ENCODE data around the gene RFLNA. TPM values are rescaled to one million over a fixed set of nuclear protein-coding genes. Genes with fewer than 3 reads are reported as not detected.

RFLNA gene
- total RNA-seq, 1 donor from 2014 or later: 1.0 TPM

DNA sequence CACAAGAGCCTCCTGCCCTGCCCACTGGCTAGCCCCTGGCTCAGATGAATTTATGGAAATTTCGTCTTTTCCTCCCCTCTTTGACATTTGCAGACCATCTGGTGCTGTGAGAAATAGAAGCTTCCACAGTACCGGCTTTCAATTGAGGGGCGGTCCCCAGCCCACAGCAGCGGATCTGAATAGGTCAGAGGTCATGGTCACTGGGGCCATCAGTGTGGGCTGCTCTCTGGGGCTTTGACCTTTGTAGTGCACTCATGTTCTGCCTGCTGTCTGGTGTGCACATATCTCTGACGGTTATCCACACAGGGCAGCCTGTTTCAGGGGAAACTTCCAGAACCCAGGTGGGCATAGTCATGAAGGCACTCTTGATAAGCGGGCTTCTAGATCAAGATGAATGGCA, 2.5 kb upstream of the RFLNA start:
- no peak overlapping the region for H3K4me3 ChIP-seq
- ATAC-seq: no peak
- no peaks in the 10 kb centered on the region for H3K36me3 ChIP-seq
- intact Hi-C loops (cut with DNase I): no loop called here
- no peak for DNase-seq
- peaks cover 18% of the 10 kb centered on the region for H3K27me3 ChIP-seq
- H3K4me1 ChIP-seq: peaks cover 10% of the 10 kb centered on the region
- no peak overlapping the region for H3K27ac ChIP-seq
- no peaks in the 10 kb centered on the region for H3K9me3 ChIP-seq
- TF ChIP-seq, protein P1, sequence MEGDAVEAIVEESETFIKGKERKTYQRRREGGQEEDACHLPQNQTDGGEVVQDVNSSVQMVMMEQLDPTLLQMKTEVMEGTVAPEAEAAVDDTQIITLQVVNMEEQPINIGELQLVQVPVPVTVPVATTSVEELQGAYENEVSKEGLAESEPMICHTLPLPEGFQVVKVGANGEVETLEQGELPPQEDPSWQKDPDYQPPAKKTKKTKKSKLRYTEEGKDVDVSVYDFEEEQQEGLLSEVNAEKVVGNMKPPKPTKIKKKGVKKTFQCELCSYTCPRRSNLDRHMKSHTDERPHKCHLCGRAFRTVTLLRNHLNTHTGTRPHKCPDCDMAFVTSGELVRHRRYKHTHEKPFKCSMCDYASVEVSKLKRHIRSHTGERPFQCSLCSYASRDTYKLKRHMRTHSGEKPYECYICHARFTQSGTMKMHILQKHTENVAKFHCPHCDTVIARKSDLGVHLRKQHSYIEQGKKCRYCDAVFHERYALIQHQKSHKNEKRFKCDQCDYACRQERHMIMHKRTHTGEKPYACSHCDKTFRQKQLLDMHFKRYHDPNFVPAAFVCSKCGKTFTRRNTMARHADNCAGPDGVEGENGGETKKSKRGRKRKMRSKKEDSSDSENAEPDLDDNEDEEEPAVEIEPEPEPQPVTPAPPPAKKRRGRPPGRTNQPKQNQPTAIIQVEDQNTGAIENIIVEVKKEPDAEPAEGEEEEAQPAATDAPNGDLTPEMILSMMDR (IDR thresholded peaks at IDR 0.05): no peak

DNA sequence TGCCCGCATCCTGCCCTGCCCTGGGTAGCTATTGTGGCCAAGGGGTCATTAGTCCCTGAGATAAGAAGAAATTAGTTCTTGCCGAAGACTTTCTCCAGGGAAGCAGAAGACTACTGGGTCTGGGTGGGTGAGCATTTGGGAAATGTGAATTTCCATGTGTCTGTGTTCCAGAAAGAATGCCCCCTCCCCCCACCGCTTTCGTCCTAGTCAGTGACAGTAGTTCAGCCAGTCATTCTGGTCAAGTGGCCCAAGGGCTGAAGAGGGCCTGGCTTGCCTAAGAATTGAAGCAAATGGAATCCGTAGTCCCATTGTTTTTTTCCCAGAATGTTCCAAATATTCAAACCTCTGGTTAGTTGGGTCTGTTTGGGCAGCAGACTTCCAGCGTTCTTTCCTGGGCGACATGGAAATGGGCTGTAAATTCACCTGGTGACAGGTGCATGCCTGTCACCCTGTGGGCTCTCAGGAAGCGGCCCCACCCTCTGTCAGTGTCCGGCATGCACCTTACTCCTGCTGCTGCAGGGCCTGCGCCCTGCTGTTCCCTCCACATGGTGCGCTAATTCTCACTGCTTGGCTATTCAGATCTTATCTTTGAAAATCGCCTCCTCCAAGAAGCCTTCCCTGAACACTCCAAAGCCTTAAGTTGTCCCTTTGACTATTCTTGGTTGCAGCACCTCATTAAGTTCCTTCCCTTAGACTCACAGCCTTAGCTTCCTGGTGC, 1.4 kb upstream of the RFLNA start:
- no peak for DNase-seq

DNA sequence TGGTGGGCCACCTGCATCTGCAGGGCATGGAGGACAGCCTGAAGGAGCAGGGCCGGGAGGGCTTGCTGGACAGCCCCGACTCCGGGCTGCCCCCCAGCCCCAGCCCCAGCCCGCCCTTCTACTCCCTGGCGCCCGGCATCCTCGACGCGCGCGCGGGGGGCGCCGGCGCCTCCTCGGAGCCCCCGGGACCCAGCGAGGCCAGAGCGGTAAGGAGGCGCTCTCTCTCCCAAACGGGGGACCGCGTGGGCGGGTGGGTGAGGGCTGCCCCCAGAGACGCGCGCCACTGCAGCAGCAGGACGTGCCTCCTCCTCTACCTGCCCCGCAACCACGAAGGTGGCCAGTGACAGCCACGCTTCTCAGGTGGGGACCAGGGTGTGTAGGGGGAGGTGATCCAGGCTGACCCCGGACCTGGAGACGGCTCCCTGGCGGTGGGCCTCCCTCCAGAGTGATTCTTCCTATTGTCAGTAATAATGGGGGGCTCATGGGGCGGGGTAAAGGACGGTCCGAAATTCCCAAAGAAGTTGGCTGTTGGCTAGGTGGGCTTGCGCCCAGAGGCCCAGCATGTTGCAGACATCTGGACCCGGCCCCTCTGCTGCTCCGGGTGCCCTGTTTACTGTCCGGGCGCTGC, 652 bp downstream of the RFLNA start:
- H3K4me1 ChIP-seq: no peaks in the 10 kb centered on the region
- DNase-seq (no peak), ATAC-seq (peak; percentile 6)
- intact Hi-C loops (cut with DNase I): no loop called here
- H3K36me3 ChIP-seq: no peaks in the 10 kb centered on the region
- H3K9me3 ChIP-seq: no peaks in the 10 kb centered on the region
- H3K27ac ChIP-seq: no peak overlapping the region
- TF ChIP-seq, protein P1 (IDR thresholded peaks at IDR 0.05): no peak
- peak overlapping the region; percentile 21 for H3K4me3 ChIP-seq
- H3K27me3 ChIP-seq: peaks cover 26% of the 10 kb centered on the region

More for the DNA sequence above, 1.4 kb upstream of the RFLNA start:
- Histone ChIP-seq H3K27me3 (peaks cover 19% of the 10 kb centered on the region), H3K36me3 (no peaks in the 10 kb centered on the region), H3K9me3 (no peaks in the 10 kb centered on the region), H3K4me1 (peaks cover 10% of the 10 kb centered on the region), H3K27ac (no peak overlapping the region), H3K4me3 (no peak overlapping the region)
- TF ChIP-seq, protein P1 (IDR thresholded peaks at IDR 0.05): no peak
- intact Hi-C loops (cut with DNase I): no loop called here
- ATAC-seq: no peak

DNA sequence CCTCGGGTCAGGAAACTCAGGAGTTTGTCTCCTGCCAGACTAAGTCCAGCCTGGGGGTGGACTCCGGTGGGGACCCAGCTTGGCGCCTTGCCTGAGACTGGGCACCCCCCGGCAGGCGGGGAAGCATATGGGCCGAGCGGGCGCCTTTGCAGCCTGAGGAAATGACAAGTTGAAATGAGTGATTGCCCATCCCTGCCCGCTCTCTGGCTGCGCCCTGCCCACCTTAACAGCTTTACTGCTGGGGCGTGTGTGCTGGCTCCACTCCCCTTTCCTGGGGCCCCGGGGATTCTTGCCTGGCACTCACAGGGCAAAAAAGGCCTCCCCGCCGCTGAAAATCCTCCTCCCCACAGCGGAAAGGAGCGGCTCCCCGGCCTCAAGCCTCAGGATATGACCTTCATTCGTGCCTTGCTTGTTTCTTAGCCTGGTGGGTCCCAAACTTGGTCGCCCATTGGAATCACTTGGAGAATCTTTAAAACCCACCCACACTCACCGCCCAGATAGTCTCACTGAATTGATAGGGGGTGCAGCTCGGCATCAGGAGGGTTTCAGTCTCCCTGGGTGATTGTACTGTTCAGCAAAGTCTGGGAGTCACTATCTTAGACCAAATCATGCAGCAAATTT, 1.5 kb downstream of the RFLNA start:
- TF ChIP-seq, protein P1 (IDR thresholded peaks at IDR 0.05): no peak
- Histone ChIP-seq H3K36me3 (no peaks in the 10 kb centered on the region), H3K27me3 (peaks cover 26% of the 10 kb centered on the region), H3K4me1 (no peaks in the 10 kb centered on the region), H3K9me3 (no peaks in the 10 kb centered on the region), H3K27ac (no peak overlapping the region), H3K4me3 (no peak overlapping the region)
- intact Hi-C loops (cut with DNase I): no loop called here
- no peak for DNase-seq
- ATAC-seq: no peak

DNA sequence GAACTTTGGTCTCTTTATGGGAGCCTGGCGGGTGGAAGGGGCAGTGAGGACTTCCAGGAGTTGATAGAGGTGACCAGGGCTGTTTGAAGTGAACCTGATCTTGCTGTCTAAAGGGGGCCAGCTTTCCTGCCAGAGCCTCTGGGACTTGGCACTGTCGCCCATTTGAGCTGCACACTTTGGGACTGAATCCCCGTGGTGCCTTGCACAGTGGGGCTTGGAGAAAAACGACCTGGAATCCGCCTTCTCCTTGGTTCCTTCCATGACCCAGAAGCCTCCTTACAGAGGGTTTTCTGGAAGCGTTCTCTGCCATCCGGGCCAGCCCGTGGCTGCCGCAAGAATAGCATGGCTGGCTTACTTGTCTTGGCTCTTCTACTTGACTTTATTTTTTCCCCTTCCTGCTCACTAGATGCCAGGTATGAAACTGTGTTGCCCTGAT, 2.0 kb downstream of the RFLNA start:
- ATAC-seq (no peak), DNase-seq (no peak)
- H3K4me1 ChIP-seq: no peaks in the 10 kb centered on the region
- TF ChIP-seq, protein P1 (IDR thresholded peaks at IDR 0.05): no peak
- intact Hi-C loops (cut with DNase I): no loop called here
- peaks cover 26% of the 10 kb centered on the region for H3K27me3 ChIP-seq
- no peak overlapping the region for H3K27ac ChIP-seq
- no peaks in the 10 kb centered on the region for H3K36me3 ChIP-seq
- H3K9me3 ChIP-seq: no peaks in the 10 kb centered on the region
- no peak overlapping the region for H3K4me3 ChIP-seq
